Right lobe of liver (tissue), 4 donors: Measurements from ENCODE around the gene CLDND1.

Experiments
- POLR2A ChIP-seq: fragments of 450-650 bp; IDR thresholded peaks from one replicate; pipeline ENCODE4 v1.6.1; 2017; ENCODE audit warnings: antibody characterized with exemption, mild to moderate bottlenecking
- TF ChIP-seq, protein P1 (sequence below), 4 donors: fragments of 200-600 bp in 3 of 4; fragments of 450-650 bp in 1 of 4; IDR thresholded peaks; one replicate each; pipeline versions ENCODE4 v1.5.1 to v1.8.0; 2016 to 2022; ENCODE audit warnings: antibody characterized with exemption in 4 of 4, mild to moderate bottlenecking in 2 of 4
- donor health status: DM: no; HTN: no; CAD: no.
- donor health status: DM: no; HTN: no; CAD: no.
- donor health status: DM: no; HTN: yes; CAD: no.

DNA sequence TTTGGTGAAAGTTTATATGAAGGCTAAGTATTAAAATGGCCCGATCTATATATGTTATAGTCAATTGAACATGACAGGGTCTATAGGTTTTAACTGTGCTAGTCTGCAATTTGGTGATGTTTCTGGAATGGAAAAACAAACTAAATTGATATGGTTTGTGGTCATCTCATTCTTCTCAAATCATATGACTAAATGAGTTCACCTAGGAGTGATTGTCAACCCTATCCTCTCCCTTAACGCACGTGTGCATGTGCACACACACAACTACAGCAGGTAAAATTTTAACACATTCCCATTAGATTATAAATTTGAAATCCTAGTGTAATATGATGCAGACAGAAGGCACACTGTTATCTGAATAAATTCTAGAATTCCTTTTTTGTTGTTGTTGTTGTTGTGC is 9.0 kb downstream of the CLDND1 start:
- TF ChIP-seq, protein P1, sequence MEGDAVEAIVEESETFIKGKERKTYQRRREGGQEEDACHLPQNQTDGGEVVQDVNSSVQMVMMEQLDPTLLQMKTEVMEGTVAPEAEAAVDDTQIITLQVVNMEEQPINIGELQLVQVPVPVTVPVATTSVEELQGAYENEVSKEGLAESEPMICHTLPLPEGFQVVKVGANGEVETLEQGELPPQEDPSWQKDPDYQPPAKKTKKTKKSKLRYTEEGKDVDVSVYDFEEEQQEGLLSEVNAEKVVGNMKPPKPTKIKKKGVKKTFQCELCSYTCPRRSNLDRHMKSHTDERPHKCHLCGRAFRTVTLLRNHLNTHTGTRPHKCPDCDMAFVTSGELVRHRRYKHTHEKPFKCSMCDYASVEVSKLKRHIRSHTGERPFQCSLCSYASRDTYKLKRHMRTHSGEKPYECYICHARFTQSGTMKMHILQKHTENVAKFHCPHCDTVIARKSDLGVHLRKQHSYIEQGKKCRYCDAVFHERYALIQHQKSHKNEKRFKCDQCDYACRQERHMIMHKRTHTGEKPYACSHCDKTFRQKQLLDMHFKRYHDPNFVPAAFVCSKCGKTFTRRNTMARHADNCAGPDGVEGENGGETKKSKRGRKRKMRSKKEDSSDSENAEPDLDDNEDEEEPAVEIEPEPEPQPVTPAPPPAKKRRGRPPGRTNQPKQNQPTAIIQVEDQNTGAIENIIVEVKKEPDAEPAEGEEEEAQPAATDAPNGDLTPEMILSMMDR (IDR thresholded peaks at IDR 0.05) = no peak
- TF ChIP-seq POLR2A = no peak
